NCI-H146 (cell line): ENCODE data around the gene BRD2.

Experiments used
- DNase-seq: peaks from one replicate; lab custom pipeline; 2025; lab: John Stamatoyannopoulos, UW

Gene BRD2

DNA sequence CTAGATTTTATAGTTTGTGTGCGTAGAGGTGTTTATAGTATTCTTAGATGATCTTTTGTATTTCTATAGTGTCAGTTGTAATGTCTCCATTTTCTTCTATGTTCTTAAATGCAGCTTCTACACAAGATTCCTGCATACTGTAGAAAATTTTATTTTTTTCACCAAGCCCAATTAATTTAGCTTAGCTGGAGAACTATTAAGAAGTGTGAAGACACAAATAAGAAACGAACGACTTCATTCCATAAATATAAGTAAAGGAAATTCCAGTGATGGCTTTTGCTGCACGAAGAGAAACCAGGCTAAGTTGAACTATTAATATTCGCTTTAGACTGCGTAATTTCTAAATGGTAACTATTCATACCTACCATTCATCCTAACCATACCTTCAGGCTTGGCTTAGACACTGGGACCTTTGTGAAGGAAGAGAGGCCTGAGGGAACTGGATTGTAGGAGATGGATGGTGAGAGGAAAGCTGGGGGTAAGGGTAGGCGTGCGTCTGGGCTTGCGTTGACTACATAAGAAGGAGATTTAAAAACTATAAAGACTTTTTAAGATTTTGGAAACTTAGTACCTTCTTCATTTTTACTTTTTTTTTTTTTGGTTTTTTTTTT, 25.1 kb downstream of the BRD2 start:
- no peak for DNase-seq

DNA sequence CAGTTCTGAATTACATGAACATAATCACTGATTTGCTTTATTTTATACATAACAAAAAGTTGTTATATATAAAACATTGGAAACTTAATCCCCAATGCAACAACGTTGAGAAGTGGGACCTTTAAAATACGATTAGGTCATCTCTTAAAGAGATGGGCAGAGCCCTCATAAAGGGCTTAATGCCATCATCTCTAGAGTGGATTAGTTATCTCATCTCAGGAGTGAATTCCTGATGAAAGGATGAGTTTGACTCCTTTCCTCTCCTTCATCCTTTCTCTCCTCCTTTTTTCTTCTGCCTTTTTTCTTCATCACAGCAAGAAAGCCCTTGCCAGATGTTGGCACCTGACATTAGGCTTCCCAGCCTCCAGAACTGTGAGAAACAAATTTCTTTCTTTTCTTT, 27.1 kb downstream of the BRD2 start:
- DNase-seq = no peak

DNA sequence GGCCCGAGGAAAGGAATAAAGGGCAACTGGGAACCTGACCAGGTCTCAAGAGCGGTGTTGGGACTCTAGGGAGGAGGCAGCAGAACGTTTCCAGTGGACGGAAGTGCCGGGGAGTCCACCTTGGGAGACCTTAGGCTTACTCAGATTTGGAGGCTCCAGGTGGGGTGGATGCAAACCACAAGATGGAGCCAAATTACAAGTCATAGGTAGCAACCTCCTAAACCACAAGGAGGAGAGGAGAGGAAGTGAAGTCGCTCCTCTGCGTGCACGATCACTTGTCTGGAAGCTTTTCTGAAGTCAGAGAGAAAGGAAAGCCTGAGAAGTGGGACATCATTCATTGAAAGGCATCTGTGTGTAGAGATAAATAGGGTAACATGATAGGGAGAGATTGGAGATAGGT, 31.7 kb downstream of the BRD2 start:
- DNase-seq = no peak

DNA sequence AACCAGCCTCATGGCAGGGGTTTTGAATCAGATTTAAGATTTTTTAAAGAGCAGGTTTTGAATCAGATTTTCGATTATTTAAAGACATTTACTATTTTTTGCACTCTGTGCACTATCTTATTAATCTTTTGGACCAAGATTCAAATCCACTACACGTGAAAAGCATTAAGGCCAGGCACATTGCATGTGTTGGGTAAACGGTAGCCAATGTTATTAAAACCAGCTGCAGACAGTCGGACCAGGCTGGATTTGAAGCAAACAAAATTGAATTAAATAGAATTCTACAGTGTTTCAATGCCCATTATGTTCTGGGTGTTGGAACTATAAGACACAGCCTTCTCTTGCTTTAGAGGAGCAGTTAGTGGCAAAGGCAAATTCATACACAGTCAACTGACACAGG, 33.3 kb downstream of the BRD2 start:
- no peak for DNase-seq

DNA sequence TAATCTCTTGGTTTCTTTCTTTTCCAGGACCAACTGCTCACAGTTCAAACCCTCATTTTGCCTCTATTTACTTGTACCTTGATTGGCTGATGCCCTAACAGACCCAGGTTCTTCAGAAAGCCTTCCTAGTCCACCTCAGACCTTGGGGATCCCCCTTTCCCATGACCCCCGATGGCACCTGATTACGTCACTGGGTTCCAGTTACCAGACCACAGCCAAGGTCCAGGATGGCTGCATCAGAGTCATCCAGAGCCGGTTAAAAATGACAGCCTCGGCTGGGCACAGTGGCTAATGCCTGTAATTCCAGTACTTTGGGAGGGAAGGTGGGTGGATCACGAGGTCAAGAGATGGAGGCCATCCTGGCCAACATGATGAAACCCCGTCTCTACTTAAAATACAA, 36.5 kb downstream of the BRD2 start:
- DNase-seq = no peak

DNA sequence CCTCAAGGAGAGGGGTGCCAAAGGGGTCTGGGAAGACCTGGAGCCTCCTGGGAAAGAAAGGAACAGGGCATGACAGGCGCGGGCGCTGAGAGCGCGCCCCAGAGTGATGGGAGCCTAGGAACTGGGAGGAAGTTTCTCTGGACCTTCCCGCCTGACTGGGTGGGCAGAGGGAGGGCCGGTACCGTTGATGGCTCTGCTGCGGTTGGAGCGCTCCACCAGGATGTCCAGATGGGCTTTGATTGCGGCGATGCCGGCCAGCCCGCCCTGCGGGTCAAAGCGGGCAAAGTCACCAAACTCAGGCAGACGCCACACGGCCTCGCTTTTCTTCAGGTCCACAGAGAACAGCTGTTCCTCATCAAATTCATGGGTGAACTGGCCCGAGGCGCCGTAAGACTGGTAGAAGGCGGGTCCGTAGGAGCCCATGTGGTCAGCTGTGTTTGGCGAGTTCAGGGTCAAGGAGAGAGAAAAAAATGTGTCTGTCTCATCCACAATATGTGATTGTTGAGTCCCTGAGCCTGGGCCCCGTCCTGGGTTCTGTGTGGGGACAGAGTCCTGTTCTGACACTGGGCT, 39.5 kb downstream of the BRD2 start:
- no peak for DNase-seq

DNA sequence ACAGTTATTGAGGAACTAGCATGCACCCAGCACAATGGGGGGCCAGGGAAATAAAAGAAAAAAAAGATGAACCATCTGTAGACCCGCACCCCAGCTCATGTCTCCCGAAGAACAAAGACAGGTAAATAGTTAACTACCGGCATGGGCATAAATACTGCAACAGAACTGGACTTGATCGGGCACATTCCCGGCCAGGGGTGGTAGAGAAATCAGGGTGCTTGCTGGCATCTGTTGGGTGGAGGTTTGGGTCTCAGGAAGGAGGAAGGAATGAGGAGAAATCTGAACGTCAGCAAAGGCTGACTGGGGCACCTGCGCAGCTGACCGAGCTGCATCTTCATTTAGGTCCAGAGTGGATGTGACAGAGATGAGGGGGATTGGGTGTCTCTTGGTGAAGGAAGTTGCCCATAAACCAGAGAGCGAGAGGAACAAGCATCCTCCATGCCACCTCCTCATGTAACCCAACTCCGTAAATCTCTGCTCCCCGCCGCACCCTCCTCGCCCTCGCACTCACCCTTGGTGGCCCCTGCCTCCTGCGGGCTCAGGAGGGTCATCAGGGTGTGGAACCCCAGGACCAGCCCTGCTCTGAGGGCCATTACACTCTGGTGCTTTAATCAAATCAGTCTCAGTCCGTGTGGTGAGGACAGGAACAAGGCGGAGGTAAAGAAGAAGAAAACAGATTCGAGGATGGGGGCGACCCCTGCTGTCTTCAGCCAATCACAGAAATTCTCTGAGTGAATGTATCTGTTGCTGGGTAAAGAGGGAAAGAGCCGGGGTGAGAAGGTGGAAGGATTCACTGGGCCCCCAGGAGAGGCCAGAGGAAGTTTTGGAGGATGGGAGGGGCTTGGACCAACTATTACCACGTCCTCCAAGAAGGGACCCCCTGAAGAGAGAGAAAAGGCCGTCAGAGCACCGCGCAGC, 40.8 kb downstream of the BRD2 start, which contains the start of gene HLA-DOA:
TSS of gene HLA-DOA (minus strand) at position 648 of the 918 bp plus-strand sequence.
- DNase-seq = no peak

DNA sequence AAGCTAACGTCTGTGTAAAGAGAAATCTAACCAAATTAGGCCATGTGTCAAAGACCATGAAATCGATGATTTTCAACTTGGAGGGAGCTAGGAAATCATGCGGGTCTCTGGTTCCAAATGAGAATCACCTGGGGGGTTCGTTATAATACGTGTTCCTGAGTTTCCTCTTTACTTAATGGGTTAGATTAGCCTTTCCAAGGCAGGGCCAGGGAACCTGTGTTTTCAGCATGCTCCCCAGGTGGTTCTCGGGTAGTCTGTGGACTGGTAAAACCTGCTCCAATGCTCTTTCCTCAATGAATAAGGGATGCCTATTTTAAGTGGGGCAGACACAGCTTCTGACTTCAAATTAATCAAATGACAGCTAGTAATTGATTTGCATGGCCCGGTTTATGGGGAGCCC, 42.0 kb downstream of the BRD2 start:
- DNase-seq = no peak

DNA sequence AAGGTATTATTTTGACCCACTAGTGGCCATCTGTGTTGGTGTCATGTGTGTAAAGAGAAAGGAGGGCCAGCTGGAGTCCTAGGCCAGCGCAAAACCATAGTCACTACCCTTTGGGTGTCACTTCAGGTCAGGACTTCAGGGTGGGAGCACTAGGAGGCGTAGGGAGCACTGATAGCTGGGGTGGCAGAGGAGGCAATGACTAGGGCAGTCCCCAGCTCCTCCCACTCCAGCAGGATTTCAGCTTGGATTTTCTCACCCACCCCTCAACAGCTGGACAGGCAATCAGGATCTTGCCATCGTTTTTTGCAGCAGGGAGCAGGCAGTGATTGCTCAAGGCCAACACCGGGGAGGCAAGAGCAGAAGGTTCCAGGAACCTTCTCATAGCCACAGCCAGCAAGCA, 45.2 kb downstream of the BRD2 start:
- no peak for DNase-seq

DNA sequence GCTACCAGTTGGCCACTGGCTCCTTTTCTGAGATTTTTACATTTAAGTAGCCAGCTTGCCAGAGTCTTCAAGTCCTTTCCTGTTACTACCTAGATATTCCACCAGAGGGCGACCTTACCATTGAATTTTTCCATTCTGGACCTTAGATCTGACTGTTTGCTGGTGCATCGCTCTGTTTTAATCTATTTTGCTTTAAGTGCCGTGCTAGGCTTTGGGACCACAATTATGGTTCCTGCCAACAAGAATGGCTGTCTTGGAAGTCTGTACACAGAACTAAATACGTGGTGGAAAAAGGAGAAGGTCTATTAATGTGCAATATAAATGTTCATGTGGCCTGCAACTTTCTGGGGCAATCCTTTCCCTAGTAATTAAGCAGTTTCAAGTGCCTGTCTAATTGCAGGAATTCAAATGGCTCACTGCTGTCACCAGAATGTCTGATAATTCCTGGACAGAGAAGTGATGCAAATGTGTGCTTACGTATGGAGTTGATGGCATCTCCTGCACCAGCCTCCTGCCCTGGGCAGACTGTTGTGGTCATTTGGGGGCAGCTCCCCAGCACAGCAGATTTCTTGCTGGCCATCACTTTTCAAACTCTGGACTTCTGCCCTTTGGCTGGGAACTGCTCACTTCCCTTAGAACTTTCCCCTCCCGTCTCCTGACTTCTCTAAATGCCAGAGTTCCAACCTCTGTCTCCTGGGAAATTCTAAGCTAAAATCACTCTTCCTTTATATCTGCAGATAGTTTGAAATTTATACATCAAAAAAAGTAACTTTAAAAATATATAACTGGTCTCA, 46.6 kb downstream of the BRD2 start:
- DNase-seq = peak; percentile 57

DNA sequence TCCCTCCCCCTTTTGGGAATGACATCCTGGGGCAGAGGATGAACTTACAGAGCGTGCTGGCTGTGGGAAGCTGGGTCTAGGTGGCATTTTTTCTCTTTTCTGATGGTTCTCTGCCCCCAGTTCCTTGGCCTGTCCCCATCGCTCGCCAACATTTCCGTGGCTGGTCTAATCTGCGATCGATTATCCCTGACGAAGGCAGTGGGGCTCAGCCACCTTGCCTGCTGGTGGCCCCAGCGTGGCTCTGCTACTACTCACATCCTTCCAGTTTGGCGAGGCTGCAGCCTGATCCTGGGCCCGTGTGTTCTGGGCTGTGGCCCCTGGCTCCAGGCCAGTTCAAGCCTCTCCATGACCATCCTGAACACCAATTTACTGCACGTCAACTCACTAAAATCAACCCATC, 47.4 kb downstream of the BRD2 start:
- no peak for DNase-seq

DNA sequence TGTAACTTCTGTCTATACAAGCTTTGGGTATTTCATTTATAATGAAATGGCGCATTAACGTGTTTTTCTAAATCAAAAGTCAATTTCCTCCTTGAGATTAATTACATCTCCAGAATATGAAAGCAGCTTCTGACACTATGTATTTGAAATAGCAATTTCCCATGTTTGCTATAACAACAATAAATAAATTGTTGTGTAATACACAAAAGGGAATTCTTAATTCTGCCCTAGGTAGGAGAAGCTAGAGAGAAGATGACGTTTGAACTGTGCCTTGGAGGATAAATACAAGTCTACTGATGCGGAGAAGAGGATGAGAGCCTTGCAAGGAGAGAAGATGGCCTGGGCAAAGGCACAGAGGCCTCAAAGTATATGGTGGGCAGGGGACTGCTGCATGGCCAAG, 48.6 kb downstream of the BRD2 start:
- DNase-seq = no peak

DNA sequence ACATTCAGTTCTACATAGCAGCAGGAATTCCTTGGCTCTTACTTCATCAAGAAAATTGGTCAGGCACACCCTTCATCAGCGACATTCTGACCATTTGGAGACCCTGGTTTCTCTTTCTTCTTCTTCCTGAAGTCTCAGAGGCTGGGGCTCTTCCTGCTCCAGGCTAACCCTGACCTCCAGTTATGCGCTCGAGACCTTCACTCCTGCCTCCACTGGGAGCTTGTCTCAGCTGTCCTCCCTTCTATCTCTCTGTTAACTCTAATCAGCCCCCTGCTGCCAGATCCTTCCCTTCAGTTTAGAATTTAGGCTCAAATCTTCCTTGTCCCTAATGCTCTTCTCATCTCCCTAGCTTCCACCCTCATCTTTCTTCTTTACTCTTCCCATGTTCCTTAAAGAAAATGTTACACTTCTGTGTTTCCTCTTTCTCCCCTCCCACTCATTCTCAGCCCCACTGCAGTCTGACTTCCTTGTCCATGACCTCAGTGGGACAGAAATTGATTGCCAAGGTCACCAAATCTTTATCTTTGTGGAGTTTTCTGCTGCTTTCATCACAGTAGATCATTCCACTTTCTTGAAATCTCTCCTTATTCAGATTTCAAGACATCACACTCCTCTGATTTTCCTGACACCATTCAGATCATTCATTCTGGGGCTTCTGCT, 49.4 kb downstream of the BRD2 start:
- DNase-seq = no peak

DNA sequence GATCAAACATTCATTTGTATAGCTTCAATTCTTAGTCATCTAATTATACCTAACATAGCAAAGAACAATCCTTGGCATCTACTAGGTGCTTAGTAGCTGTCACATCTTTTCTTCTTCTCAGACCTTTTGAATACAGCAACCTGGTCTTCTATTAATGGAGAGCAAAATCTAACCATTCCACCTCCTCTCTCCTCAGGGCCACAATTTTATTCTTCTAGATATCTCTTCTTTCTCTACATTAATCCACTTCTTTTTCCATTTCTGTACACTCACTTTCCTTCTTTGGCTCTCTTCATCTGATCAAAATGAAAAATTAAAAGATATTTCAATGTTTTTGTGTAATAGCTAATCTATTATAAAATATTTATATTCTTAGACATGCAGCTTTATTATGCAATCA, 50.0 kb downstream of the BRD2 start:
- no peak for DNase-seq

DNA sequence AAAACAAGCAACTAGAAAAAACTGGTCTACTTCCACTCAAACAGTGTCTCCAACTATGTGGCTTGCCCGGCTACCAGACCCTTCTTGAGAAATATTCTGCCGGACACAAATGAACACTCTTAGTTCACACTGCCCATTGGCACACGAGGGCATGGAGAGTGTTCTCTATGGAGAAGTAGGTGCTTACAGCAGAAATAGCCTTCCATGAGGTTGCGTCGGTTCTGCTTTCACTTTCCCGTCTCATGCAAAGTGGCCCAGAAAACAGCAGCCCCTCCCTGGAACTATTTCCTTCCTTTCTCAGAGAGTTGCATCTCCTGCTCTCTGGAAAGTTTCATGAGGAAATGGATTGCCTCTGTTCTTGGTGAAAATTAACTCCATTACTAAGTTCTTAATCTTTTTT, 50.5 kb downstream of the BRD2 start:
- no peak for DNase-seq

DNA sequence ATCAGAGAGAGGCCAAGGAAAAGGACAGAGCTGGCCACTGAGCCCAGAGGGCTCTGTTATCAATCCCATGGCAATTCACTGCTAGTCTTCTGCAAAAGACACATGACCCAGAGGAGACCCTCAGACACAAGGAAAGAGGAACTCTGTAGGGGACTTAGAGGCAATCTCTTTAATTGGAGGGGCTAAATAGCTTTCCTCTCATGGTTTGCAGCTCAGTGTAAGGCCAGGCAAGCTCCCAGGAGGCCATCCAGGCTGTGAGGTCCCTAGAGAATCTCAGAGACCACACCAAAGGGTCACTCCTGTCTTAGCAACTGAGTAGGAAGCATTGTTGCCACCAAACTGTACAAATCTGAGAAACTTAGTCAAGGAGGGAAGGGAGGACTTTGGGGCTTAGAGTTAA, 51.0 kb downstream of the BRD2 start:
- no peak for DNase-seq

DNA sequence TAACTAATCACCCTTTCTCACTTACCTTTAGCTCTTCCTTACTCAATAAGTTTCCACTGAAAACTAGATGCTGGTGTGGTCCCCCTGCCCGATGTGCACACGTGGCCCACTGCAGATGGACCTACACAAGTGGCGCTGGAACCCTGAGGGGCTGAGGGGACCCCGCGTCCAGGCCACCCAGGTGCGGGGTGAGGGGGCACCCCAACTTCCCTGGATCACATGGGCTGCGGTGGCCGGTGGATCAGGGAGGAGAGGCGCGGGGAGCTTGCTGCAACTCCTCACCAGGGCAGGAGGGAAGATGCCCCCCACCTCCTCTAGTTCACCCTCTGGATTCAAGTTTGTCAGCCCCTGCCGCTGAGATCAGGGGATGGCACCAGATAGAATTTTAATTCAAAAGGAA, 53.5 kb downstream of the BRD2 start:
- no peak for DNase-seq

DNA sequence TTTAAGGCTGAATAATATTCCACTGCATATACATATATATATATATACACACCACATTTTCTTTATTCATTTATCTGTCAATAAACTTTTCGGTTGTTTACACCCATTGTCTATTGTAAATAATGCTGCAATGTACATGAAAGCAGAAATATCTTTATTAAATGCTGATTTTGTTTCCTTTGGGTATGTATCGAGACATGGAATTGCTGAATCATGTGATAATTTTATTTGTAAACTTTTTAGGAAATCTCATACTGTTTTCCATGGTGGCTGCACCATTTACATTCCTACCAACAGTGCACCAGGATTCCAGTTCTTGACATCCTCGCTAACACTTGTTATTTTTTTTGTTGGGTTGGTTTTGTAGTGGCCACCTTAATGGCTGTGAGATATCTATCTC, 55.1 kb downstream of the BRD2 start:
- no peak for DNase-seq

DNA sequence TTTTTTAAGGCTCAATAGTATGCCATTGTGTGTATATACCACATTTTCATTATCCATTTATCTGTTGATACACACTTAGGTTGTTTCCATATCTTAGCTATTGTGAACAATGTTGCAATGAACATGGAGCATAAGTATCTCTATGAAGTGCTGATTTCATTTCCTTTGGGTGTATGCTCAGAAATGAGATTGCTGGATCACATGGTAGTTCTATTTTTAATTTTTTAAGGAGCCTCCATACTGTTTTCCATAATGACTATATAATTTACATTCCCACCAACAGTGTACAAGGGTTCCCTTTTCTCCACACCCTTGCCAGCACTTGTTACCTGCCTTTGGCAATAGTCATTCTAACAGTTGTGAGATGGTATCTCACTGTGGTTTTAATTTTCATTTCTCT, 56.1 kb downstream of the BRD2 start:
- no peak for DNase-seq

DNA sequence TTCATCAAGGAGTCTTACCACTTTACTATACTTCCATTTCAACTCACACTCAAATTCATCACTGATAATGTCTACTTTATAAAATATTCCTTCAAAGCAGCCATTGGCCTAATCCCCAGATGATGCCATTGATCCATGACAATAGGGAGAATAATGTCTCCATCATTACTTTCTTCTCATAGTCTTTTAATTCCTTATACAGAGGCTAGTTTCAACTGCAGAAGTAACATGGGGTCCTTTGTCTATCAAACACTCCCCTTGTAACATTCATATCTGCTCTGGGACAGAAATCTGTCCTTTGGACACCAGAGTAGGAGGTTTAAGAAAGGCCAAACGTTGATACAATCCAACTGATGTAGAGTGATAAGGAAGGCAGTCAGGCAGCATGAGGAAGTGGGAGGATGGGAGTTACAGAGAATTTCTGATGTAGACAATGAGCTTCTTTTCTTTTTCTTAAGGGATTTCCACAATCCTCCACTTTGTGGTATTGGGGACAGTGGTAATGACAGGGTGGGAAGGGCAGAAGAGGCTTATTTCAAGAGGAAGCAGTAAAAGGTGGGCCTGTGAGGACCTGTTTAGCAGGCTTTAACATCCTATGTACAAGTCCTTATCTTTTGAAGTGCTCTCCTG, 59.9 kb downstream of the BRD2 start:
- no peak for DNase-seq
